GM12878 (cell line): Measurements from ENCODE around the gene L3MBTL1. TPM values are rescaled to one million over a fixed set of nuclear protein-coding genes. Genes with fewer than 3 reads are reported as not detected.

ENCODE experiments used
- ATAC-seq: fragments of 200-7000 bp; cut with Tn5 transposase; 3 replicates; pipeline ENCODE4 v1.9.1; 2020; ENCODE audit warnings: mild to moderate bottlenecking, moderate library complexity
- BruUV-seq: library from RNA; stranded (reverse); fragments of 400-500 nt; replicated peaks from 2 replicates; lab custom pipeline; 2021; lab: Mats Ljungman, UMichigan
- CTCF ChIA-PET: fragments of 300-600 bp; sonication (Branson Sonifier 250); formaldehyde crosslinking; extraction: SDS; loops from one replicate; lab custom pipeline; 2021; ENCODE audit warnings: inconsistent platforms; lab: Yijun Ruan, JAX
- POLR2A ChIA-PET: fragments of 350-600 bp; formaldehyde crosslinking; extraction: SDS; loops from one replicate; lab custom pipeline; 2021; ENCODE audit warnings: inconsistent platforms; lab: Charles Lee
- RAD21 ChIA-PET: fragments of 300-600 bp; sonication (Branson Sonifier 250); formaldehyde crosslinking; loops from one replicate; lab custom pipeline; 2023; ENCODE audit warnings: antibody characterized with exemption; ENCODE audit not compliant: unreplicated experiment; lab: Charles Lee
- SMC1A ChIA-PET: fragments of 300-600 bp; sonication (Branson Sonifier 250); formaldehyde crosslinking; loops from one replicate; lab custom pipeline; 2023; ENCODE audit not compliant: unreplicated experiment, uncharacterized antibody; lab: Charles Lee
- DNase-seq: peaks from one replicate; pipeline ENCODE4 v3.0.0-alpha.2; 2011; ENCODE audit warnings: low read depth, low spot score
- FAIRE-seq: peaks from 3 replicates; lab custom pipeline; 2011; peaks lifted over from hg19 to GRCh38; lab: Jason Lieb, UNC
- H2AFZ ChIP-seq: 2 replicates; pipeline ENCODE4 v1.6.0; 2011; ENCODE audit warnings: low read depth, low read length, control low read depth; ENCODE audit not compliant: control insufficient read depth
- H3K27ac ChIP-seq: 2 replicates; pipeline ENCODE4 v1.5.1; 2011; ENCODE audit warnings: control low read depth; ENCODE audit not compliant: control insufficient read depth, insufficient read depth
- H3K27me3 ChIP-seq, 2 experiments: replicated peaks in 1 of 2; 2 replicates each; pipeline versions ENCODE4 v1.6.0 to v1.6.1; 2011; ENCODE audit warnings: low read length in 1 of 2; ENCODE audit not compliant: control insufficient read depth in 2 of 2, insufficient read depth in 2 of 2
- H3K36me3 ChIP-seq, 2 experiments: 2 replicates each; pipeline ENCODE4 v1.5.1; 2011; ENCODE audit warnings: low read length in 1 of 2; ENCODE audit not compliant: control insufficient read depth in 2 of 2, insufficient read depth in 2 of 2
- H3K4me1 ChIP-seq: 2 replicates; pipeline ENCODE4 v1.6.1; 2011; ENCODE audit warnings: mild to moderate bottlenecking, low read length, moderate library complexity, mixed read lengths; ENCODE audit not compliant: control insufficient read depth, insufficient read depth
- H3K4me2 ChIP-seq: 2 replicates; pipeline ENCODE4 v1.6.0; 2011; ENCODE audit warnings: control low read depth; ENCODE audit not compliant: control insufficient read depth, insufficient read depth
- H3K4me3 ChIP-seq: fragments of 200-600 bp; sonication (generic); 2 replicates; pipeline ENCODE4 v1.5.1; 2016
- H3K79me2 ChIP-seq: 2 replicates; pipeline ENCODE4 v1.6.0; 2011; ENCODE audit warnings: low read length; ENCODE audit not compliant: control insufficient read depth, insufficient read depth
- H3K9ac ChIP-seq: 2 replicates; pipeline ENCODE4 v1.8.0; 2011; ENCODE audit warnings: low read length, control low read depth, mixed read lengths; ENCODE audit not compliant: control insufficient read depth, insufficient read depth
- H3K9me3 ChIP-seq: replicated peaks from 3 replicates; pipeline ENCODE4 v1.5.1; 2011; ENCODE audit warnings: mild to moderate bottlenecking, low read length; ENCODE audit not compliant: control insufficient read depth, insufficient read depth
- H4K20me1 ChIP-seq: 2 replicates; pipeline ENCODE4 v1.6.0; 2011; ENCODE audit not compliant: control insufficient read depth, insufficient read depth
- ATF2 ChIP-seq: IDR thresholded peaks from 2 replicates; pipeline ENCODE4 v1.6.1; 2012; ENCODE audit warnings: low read length, inconsistent platforms
- DPF2 ChIP-seq: fragments of 450-650 bp; IDR thresholded peaks from 2 replicates; pipeline ENCODE4 v1.6.1; 2017; ENCODE audit warnings: mild to moderate bottlenecking
- FOXM1 ChIP-seq: IDR thresholded peaks from 2 replicates; pipeline ENCODE4 v1.6.1; 2012; ENCODE audit warnings: low read depth, mild to moderate bottlenecking, inconsistent platforms, low read length, moderate library complexity
- HCFC1 ChIP-seq: fragments of 150-350 bp; IDR thresholded peaks from 2 replicates; pipeline ENCODE4 v1.6.1; 2014; ENCODE audit warnings: low read length
- NR2C2 ChIP-seq: IDR thresholded peaks from 2 replicates; pipeline ENCODE4 v1.6.1; 2011; ENCODE audit warnings: borderline replicate concordance, low read depth; ENCODE audit not compliant: control insufficient read depth, insufficient read length
- POLR2AphosphoS2 ChIP-seq: IDR thresholded peaks from 2 replicates; pipeline ENCODE4 v1.6.1; 2011; ENCODE audit warnings: low read depth, mild to moderate bottlenecking, low read length, improper control_type of control experiment, moderate library complexity
- POLR2AphosphoS5 ChIP-seq: IDR thresholded peaks from 2 replicates; pipeline ENCODE4 v1.6.1; 2011; ENCODE audit warnings: mild to moderate bottlenecking, low read length, inconsistent platforms
- SMARCA5 ChIP-seq: fragments of 450-650 bp; IDR thresholded peaks from 2 replicates; pipeline ENCODE4 v1.6.1; 2017; ENCODE audit warnings: mild to moderate bottlenecking
- STAT1 ChIP-seq: fragments of 450-650 bp; conservative IDR thresholded peaks from 2 replicates; pipeline ENCODE4 v1.6.1; 2014; ENCODE audit warnings: antibody characterized with exemption, mild to moderate bottlenecking
- ZBED1 ChIP-seq: IDR thresholded peaks from 2 replicates; pipeline ENCODE4 v1.6.1; 2016; ENCODE audit warnings: borderline replicate concordance
- ZBTB4 ChIP-seq: fragments of 450-650 bp; formaldehyde crosslinking; IDR thresholded peaks from 2 replicates; pipeline ENCODE4 v1.4.0; 2022; ENCODE audit warnings: mild to moderate bottlenecking, moderate library complexity
- WGBS: methylation state at CpG from one replicate; pipeline ENCODE4 v1.1.6; 2016; ENCODE audit warnings: low lambda C conversion rate; ENCODE audit not compliant: insufficient replicate concordance, insufficient coverage; ENCODE audit errors: missing lambda C conversion rate; 5-methylcytosine and 5-hydroxymethylcytosine counted together
- in situ Hi-C: fragments of 300-500 bp; cut with MboI; formaldehyde crosslinking; loops from 9 replicates; pipeline ENCODE4 v1.14.3; 2018; ENCODE audit warnings: mixed read lengths
- intact Hi-C: fragments of 100-400 bp; cut with micrococcal nuclease; formaldehyde crosslinking; loops from one replicate; pipeline ENCODE4 v1.14.2; 2022; ENCODE audit not compliant: unreplicated experiment
- polyA plus RNA-seq, 11 experiments: library from polyadenylated mRNA; depleted of rRNA in 4 of 11; unstranded in 6 of 11; stranded (reverse) in 5 of 11; fragments of >200 nt; fragmentation: Nextera tagmentation in 4 of 11; fragmentation: Illumina TruSeq in 1 of 11; extraction: Ambion mirVana in 4 of 11; extraction: Trizol in 1 of 11; gene quantifications; 1 replicate in 1 of 11; 2 replicates in 10 of 11; pipeline versions ENCODE4 v1.2.1 to v1.2.3, GENCODE V29; 2011 to 2016; ENCODE audit warnings: inconsistent platforms in 2 of 11, missing spikeins in 2 of 11, low read depth in 1 of 11
- total RNA-seq, 4 experiments: library from RNA; depleted of rRNA in 3 of 4; stranded (reverse); fragments of >200 nt in 3 of 4; fragmentation: Illumina TruSeq in 1 of 4; extraction: Trizol in 1 of 4; gene quantifications; 2 replicates each; pipeline versions ENCODE4 v1.2.1 to v1.2.3, GENCODE V29; 2013 to 2021

L3MBTL1 gene
- total and polyA plus RNA-seq, 10 of the 15 experiments (the other 5 are each of a cell fraction or from before 2014, with no cell fraction given), result 0.56 to 6.6 (median 3.9) TPM

- ChIA-PET RAD21 (no interaction called here), CTCF (interaction anchor here (0.8 to 1.5 kb wide), 2 partner anchors 15 to 75 kb away, joined by 3 to 4 read pairs; no protein-coding TSS in a partner anchor), POLR2A (no interaction called here), SMC1A (no interaction called here)
- 0 out of 2 replicates have a peak, but pooled peaks have one; percentile 6 for TF ChIP-seq FOXM1
- no peak for TF ChIP-seq ZBTB4 (CRISPR knock-in tag)
- no peak for TF ChIP-seq DPF2
- TF ChIP-seq NR2C2, result no peak
- TF ChIP-seq ZBED1, result 0 out of 2 replicates have a peak, but pooled peaks have one; percentile 18
- no peak for TF ChIP-seq SMARCA5
- TF ChIP-seq STAT1, result no peak
- no peak; the same call in 1 of the 2 replicates for TF ChIP-seq POLR2AphosphoS2
- peak; percentile 38; the same call in 1 of the 2 replicates for TF ChIP-seq POLR2AphosphoS5
- 0 out of 2 replicates have a peak, but pooled peaks have one; percentile 10 for TF ChIP-seq ATF2
- no peak for TF ChIP-seq HCFC1
- Histone ChIP-seq H2AFZ (no peak overlapping the region), H3K27ac (no peak overlapping the region), H3K4me2 (no peak overlapping the region), H3K27me3 (no peaks in the 10 kb centered on the region), H4K20me1 (peaks cover 5% of the 10 kb centered on the region), H3K4me3 (no peak overlapping the region), H3K9me3 (no peaks in the 10 kb centered on the region; the same call in 2 of the 3 replicates), H3K9ac (no peak overlapping the region), H3K79me2 (peaks cover 19% of the 10 kb centered on the region), H3K4me1 (no peaks in the 10 kb centered on the region), H3K36me3 (peaks cover 0 to 34% of the 10 kb centered on the region in 2 experiments; a peak in 3 of 4 replicates)
- 74% methylated on average over 3 of the region's 3 CpGs for WGBS
- in situ Hi-C loops (no loop called here), intact Hi-C loops (no loop called here)
- no TSS peak for BruUV-seq
- no peak for FAIRE-seq
- ATAC-seq, result no peak; the same call in 1 of the 3 replicates
- no peak for DNase-seq
These were observed 43.8 kb upstream of the L3MBTL1 start for GRCh38 chr20:43463527-43464218.
